Spleen (tissue), 7 donors: ENCODE measurements around the gene KCNJ6.

Experiments used
- CTCF ChIP-seq, 11 experiments: fragments of 200-600 bp in 7 of 11; fragments of 450-650 bp in 4 of 11; sonication (generic) in 4 of 11; IDR thresholded peaks in 8 of 11; conservative IDR thresholded peaks in 3 of 11; 1 replicate in 7 of 11; 2 replicates in 4 of 11; pipeline versions ENCODE4 v1.4.0 to v1.8.0; 2016 to 2021; ENCODE audit warnings: antibody characterized with exemption in 11 of 11, inconsistent platforms in 4 of 11, mild to moderate bottlenecking in 1 of 11
- POLR2A ChIP-seq, 3 donors: fragments of 450-650 bp; IDR thresholded peaks; one replicate each; pipeline ENCODE4 v1.5.1; 2017; ENCODE audit warnings: antibody characterized with exemption in 3 of 3, mild to moderate bottlenecking in 1 of 3
- POLR2AphosphoS5 ChIP-seq, 3 donors: sonication (generic); formaldehyde crosslinking; IDR thresholded peaks; one replicate each; pipeline ENCODE4 v1.5.1; 2017; ENCODE audit warnings: antibody characterized with exemption in 3 of 3
- donor health status: DM: no; HTN: no; CAD: no; lungs with moderate emphysema.
- donor health status: DM: no; HTN: no; CAD: no.
- donor health status: DM: no; HTN: no; CAD: no.

DNA sequence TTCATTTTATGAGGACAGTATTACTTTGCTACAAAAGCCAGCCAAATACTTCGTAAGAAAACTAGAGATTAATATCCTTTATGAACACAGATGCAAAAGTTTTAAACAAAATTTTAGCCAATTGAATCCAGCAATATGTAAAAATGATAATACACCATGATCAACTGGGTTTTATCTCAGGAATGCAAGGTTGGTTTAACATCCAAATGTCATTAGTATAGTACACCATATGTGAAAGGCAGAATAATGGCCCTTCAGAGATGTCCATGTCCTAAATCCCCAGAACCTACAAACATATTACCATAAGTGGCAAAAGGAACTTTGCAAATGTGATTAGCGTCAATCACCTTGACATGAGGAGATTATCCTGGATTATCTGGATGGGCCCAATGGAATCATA lies 16.7 kb upstream of the KCNJ6 start:
- TF ChIP-seq POLR2A (IDR thresholded peaks at IDR 0.05) (no peak), CTCF (IDR thresholded peaks at IDR 0.05 in 8 of 11, conservative IDR thresholded peaks at IDR 0.05 in 3 of 11) (no peak), POLR2AphosphoS5 (IDR thresholded peaks at IDR 0.05) (no peak)
